Natural killer cell (primary cell): ENCODE results near the gene ACAD8. TPM values are rescaled to one million over a fixed set of nuclear protein-coding genes. Genes with fewer than 3 reads are reported as not detected.
"Not testable (repeated sequence)": the region's sequence is repeated elsewhere in the genome, so short reads cannot be mapped to it uniquely, and the experiment has no call there.

Source experiments
- ATAC-seq, 3 donors: fragments of 150-1000 bp in 2 of 3; fragments of 200-7000 bp in 1 of 3; cut with Tn5 transposase; 1 replicate in 1 of 3; 2 replicates in 2 of 3; pipeline ENCODE4 v1.10.0; 2021; ENCODE audit warnings: mild to moderate bottlenecking in 2 of 3, moderate library complexity in 2 of 3
- DNase-seq, 2 donors: peaks; one replicate each; pipeline versions ENCODE4 v3.0.0 to v3.0.0-alpha.2; 2013 to 2021; ENCODE audit warnings: mixed read lengths in 1 of 2
- H3K27ac ChIP-seq: one replicate; pipeline ENCODE4 v1.5.1; 2013; ENCODE audit warnings: mild to moderate bottlenecking, low read length
- H3K27me3 ChIP-seq: one replicate; pipeline ENCODE4 v1.6.1; 2013; ENCODE audit warnings: low read length; ENCODE audit not compliant: control insufficient read depth, insufficient read depth
- H3K36me3 ChIP-seq: one replicate; pipeline ENCODE4 v1.6.1; 2013; ENCODE audit warnings: low read length; ENCODE audit not compliant: control insufficient read depth, insufficient read depth
- H3K4me1 ChIP-seq: one replicate; pipeline ENCODE4 v1.6.1; 2013; ENCODE audit warnings: low read length; ENCODE audit not compliant: control insufficient read depth, insufficient read depth
- H3K4me3 ChIP-seq: one replicate; pipeline ENCODE4 v1.5.1; 2013; ENCODE audit warnings: low read length
- H3K9me3 ChIP-seq: one replicate; pipeline ENCODE4 v1.6.1; 2013; ENCODE audit warnings: low read length; ENCODE audit not compliant: control insufficient read depth, insufficient read depth
- H3K27ac Mint-ChIP-seq, 2 donors: one replicate each; pipeline ENCODE4 v1.8.0; 2022; ENCODE audit warnings: mild to moderate bottlenecking in 2 of 2, mixed read lengths in 2 of 2, moderate library complexity in 1 of 2
- H3K27me3 Mint-ChIP-seq, 2 donors: one replicate each; pipeline ENCODE4 v1.8.0; 2022; ENCODE audit warnings: low read depth in 2 of 2, mixed read lengths in 2 of 2
- H3K36me3 Mint-ChIP-seq: one replicate; pipeline ENCODE4 v1.8.0; 2022; ENCODE audit warnings: mixed read lengths
- H3K4me1 Mint-ChIP-seq, 2 donors: one replicate each; pipeline ENCODE4 v1.8.0; 2022; ENCODE audit warnings: mixed read lengths in 2 of 2
- H3K4me3 Mint-ChIP-seq: one replicate; pipeline ENCODE4 v1.8.0; 2022; ENCODE audit warnings: mild to moderate bottlenecking, moderate library complexity, mixed read lengths
- H3K9me3 Mint-ChIP-seq, 2 donors: one replicate each; pipeline ENCODE4 v1.8.0; 2022; ENCODE audit warnings: mixed read lengths in 2 of 2
- CTCF ChIP-seq: fragments of 200-600 bp; IDR thresholded peaks from one replicate; pipeline ENCODE4 v1.8.0; 2022; ENCODE audit warnings: antibody characterized with exemption
- WGBS: methylation state at CpG from one replicate; pipeline ENCODE4 v1.1.7; 2013; ENCODE audit warnings: missing lambda C conversion rate; ENCODE audit not compliant: insufficient coverage; 5-methylcytosine and 5-hydroxymethylcytosine counted together
- intact Hi-C: fragments of 100-400 bp; cut with micrococcal nuclease; formaldehyde crosslinking; loops from one replicate; pipeline ENCODE4 v1.14.2; 2022
- total RNA-seq, 4 donors: library from RNA; stranded (reverse); fragments of 120-200 nt in 1 of 4; gene quantifications; one replicate each; pipeline versions ENCODE4 v1.2.3 to v1.2.4, GENCODE V29; 2013 to 2022

Gene ACAD8
- total RNA-seq, 3 donors from 2014 or later (not counting 1 experiment from before 2014, with no cell fraction given) = 24.3 to 42.5 (median 39.3) TPM

- H3K27me3 ChIP-seq = peaks cover 6% of the 10 kb centered on the region
- no peaks in the 10 kb centered on the region for H3K4me1 ChIP-seq
- H3K4me3 Mint-ChIP-seq = no peak overlapping the region
- H3K27ac Mint-ChIP-seq = no peak overlapping the region
- DNase-seq (no peak), ATAC-seq (no peak)
- no peaks in the 10 kb centered on the region for H3K36me3 Mint-ChIP-seq
- H3K27ac ChIP-seq = no peak overlapping the region
- no peak for TF ChIP-seq CTCF
- no peaks in the 10 kb centered on the region for H3K4me1 Mint-ChIP-seq
- peaks cover 30 to 34% of the 10 kb centered on the region in 2 donors for H3K27me3 Mint-ChIP-seq
- no peaks in the 10 kb centered on the region for H3K36me3 ChIP-seq
- 94% methylated on average over 16 of the region's 16 CpGs for WGBS
- intact Hi-C loops = no loop called here
- no peaks in the 10 kb centered on the region for H3K9me3 Mint-ChIP-seq
- H3K4me3 ChIP-seq = no peak overlapping the region
- no peaks in the 10 kb centered on the region for H3K9me3 ChIP-seq
Observed at GRCh38 chr11:134283461-134284230, 30.3 kb downstream of the ACAD8 start.

- H3K4me3 Mint-ChIP-seq, H3K9me3 Mint-ChIP-seq, H3K36me3 ChIP-seq, H3K4me1 ChIP-seq, H3K27ac Mint-ChIP-seq, H3K4me1 Mint-ChIP-seq, H3K4me3 ChIP-seq, DNase-seq, ATAC-seq, H3K27me3 ChIP-seq, H3K27ac ChIP-seq, H3K36me3 Mint-ChIP-seq, H3K9me3 ChIP-seq, intact Hi-C loops: not testable (repeated sequence)
- WGBS = 92% methylated on average over 5 of the region's 5 CpGs
- peaks cover 22 to 32% of the 10 kb centered on the region in 2 donors for H3K27me3 Mint-ChIP-seq
Observed at GRCh38 chr11:134284349-134284748, 31.0 kb downstream of the ACAD8 start.

GRCh38 chr11:134287561-134287960, 34.2 kb downstream of the ACAD8 start:
- Mint-ChIP-seq H3K4me1 (no peaks in the 10 kb centered on the region), H3K4me3 (no peak overlapping the region), H3K9me3 (no peaks in the 10 kb centered on the region), H3K36me3 (no peaks in the 10 kb centered on the region), H3K27me3 (peaks cover 13 to 23% of the 10 kb centered on the region in 2 donors), H3K27ac (no peak overlapping the region)
- Histone ChIP-seq H3K27me3 (no peaks in the 10 kb centered on the region), H3K4me3 (no peak overlapping the region), H3K27ac (no peak overlapping the region), H3K4me1 (no peaks in the 10 kb centered on the region), H3K9me3 (no peaks in the 10 kb centered on the region), H3K36me3 (no peaks in the 10 kb centered on the region)
- TF ChIP-seq CTCF = no peak
- ATAC-seq (no peak), DNase-seq (no peak)
- intact Hi-C loops = no loop called here
- WGBS = 93% methylated on average over 12 of the region's 12 CpGs

GRCh38 chr11:134288486-134288885, 35.1 kb downstream of the ACAD8 start:
- no peak overlapping the region for H3K27ac Mint-ChIP-seq
- 93% methylated on average over 13 of the region's 13 CpGs for WGBS

More at GRCh38 chr11:134288486-134288885, 35.1 kb downstream of the ACAD8 start:
- Histone ChIP-seq H3K36me3 (no peaks in the 10 kb centered on the region), H3K4me1 (no peaks in the 10 kb centered on the region), H3K4me3 (no peak overlapping the region), H3K9me3 (no peaks in the 10 kb centered on the region), H3K27me3 (no peaks in the 10 kb centered on the region), H3K27ac (no peak overlapping the region)
- TF ChIP-seq CTCF = no peak
- intact Hi-C loops = no loop called here
- DNase-seq (no peak), ATAC-seq (no peak)
- H3K4me3 Mint-ChIP-seq = no peak overlapping the region
- peaks cover 12 to 23% of the 10 kb centered on the region in 2 donors for H3K27me3 Mint-ChIP-seq
- H3K4me1 Mint-ChIP-seq = no peaks in the 10 kb centered on the region
- no peaks in the 10 kb centered on the region for H3K9me3 Mint-ChIP-seq
- no peaks in the 10 kb centered on the region for H3K36me3 Mint-ChIP-seq
